WTC11 (cell line): Measurements from ENCODE around the gene VGF. TPM values are rescaled to one million over a fixed set of nuclear protein-coding genes. Genes with fewer than 3 reads are reported as not detected.

Experiments used
- ATAC-seq: fragments of 200-7000 bp; cut with Tn5 transposase; 2 replicates; pipeline ENCODE4 v1.10.0; 2021; ENCODE audit warnings: mild to moderate bottlenecking, moderate library complexity
- CTCF ChIA-PET: fragments of 300-600 bp; sonication (Branson Sonifier 250); formaldehyde crosslinking; loops from one replicate; lab custom pipeline; 2021; ENCODE audit warnings: antibody characterized with exemption; lab: Charles Lee
- POLR2A ChIA-PET: fragments of 350-600 bp; sonication (Branson Sonifier 250); formaldehyde crosslinking; loops from one replicate; lab custom pipeline; 2021; ENCODE audit warnings: antibody characterized with exemption; lab: Charles Lee
- DNase-seq: peaks from one replicate; pipeline ENCODE4 v3.0.0; 2021; ENCODE audit warnings: low spot score
- H3K27ac Mint-ChIP-seq: 2 replicates; pipeline ENCODE4 v1.8.0; 2021; ENCODE audit warnings: mixed read lengths
- H3K27me3 Mint-ChIP-seq: 2 replicates; pipeline ENCODE4 v1.8.0; 2021; ENCODE audit warnings: low read depth, mild to moderate bottlenecking, moderate library complexity, mixed read lengths
- H3K36me3 Mint-ChIP-seq: 2 replicates; pipeline ENCODE4 v1.8.0; 2021; ENCODE audit warnings: mixed read lengths
- H3K4me1 Mint-ChIP-seq: 2 replicates; pipeline ENCODE4 v1.8.0; 2022; ENCODE audit warnings: mixed read lengths
- H3K4me3 Mint-ChIP-seq: 2 replicates; pipeline ENCODE4 v1.8.0; 2021; ENCODE audit warnings: mild to moderate bottlenecking, moderate library complexity, mixed read lengths
- H3K9me3 Mint-ChIP-seq: 2 replicates; pipeline ENCODE4 v1.8.0; 2021; ENCODE audit warnings: mixed read lengths
- ERG ChIP-seq: fragments of 250-450 bp; sonication (Bioruptor Pico); IDR thresholded peaks from 2 replicates; pipeline ENCODE4 v1.8.0; 2021; ENCODE audit warnings: mild to moderate bottlenecking
- FOXK1 ChIP-seq: sonication (generic); formaldehyde crosslinking; IDR thresholded peaks from 2 replicates; pipeline ENCODE4 v1.8.0; 2022; ENCODE audit warnings: mild to moderate bottlenecking, moderate library complexity, missing genetic modification reagents
- FOXP1 ChIP-seq: sonication (generic); formaldehyde crosslinking; IDR thresholded peaks from 2 replicates; pipeline ENCODE4 v1.8.0; 2022; ENCODE audit warnings: missing genetic modification reagents, mild to moderate bottlenecking, moderate library complexity, borderline replicate concordance
- JUN ChIP-seq: sonication (generic); formaldehyde crosslinking; IDR thresholded peaks from 2 replicates; pipeline ENCODE4 v1.8.0; 2023; ENCODE audit warnings: mild to moderate bottlenecking, missing genetic modification reagents
- KAT7 ChIP-seq: sonication (generic); formaldehyde crosslinking; IDR thresholded peaks from 2 replicates; pipeline ENCODE4 v1.8.1; 2023; ENCODE audit warnings: missing genetic modification reagents, mild to moderate bottlenecking, borderline replicate concordance
- MYBL2 ChIP-seq: sonication (generic); formaldehyde crosslinking; IDR thresholded peaks from 2 replicates; pipeline ENCODE4 v1.8.1; 2023; ENCODE audit warnings: mild to moderate bottlenecking, moderate library complexity, missing genetic modification reagents
- NFATC4 ChIP-seq: fragments of 250-450 bp; sonication (Bioruptor Pico); IDR thresholded peaks from 2 replicates; pipeline ENCODE4 v1.9.0; 2021; ENCODE audit warnings: mild to moderate bottlenecking
- OVOL2 ChIP-seq: fragments of 250-450 bp; sonication (Bioruptor Pico); IDR thresholded peaks from 2 replicates; pipeline ENCODE4 v1.9.0; 2021; ENCODE audit warnings: mild to moderate bottlenecking, borderline replicate concordance
- RELA ChIP-seq: sonication (generic); formaldehyde crosslinking; IDR thresholded peaks from 2 replicates; pipeline ENCODE4 v1.8.1; 2022; ENCODE audit warnings: missing genetic modification reagents, mild to moderate bottlenecking, borderline replicate concordance
- SP1 ChIP-seq: sonication (generic); formaldehyde crosslinking; conservative IDR thresholded peaks from 2 replicates; pipeline ENCODE4 v1.8.1; 2022; ENCODE audit warnings: missing genetic modification reagents
- TEAD1 ChIP-seq: sonication (generic); formaldehyde crosslinking; IDR thresholded peaks from 2 replicates; pipeline ENCODE4 v1.8.0; 2022; ENCODE audit warnings: mild to moderate bottlenecking, missing genetic modification reagents
- TEAD4 ChIP-seq: sonication (generic); formaldehyde crosslinking; IDR thresholded peaks from 2 replicates; pipeline ENCODE4 v1.8.0; 2022; ENCODE audit warnings: mild to moderate bottlenecking, missing genetic modification reagents
- TP53 ChIP-seq: sonication (generic); formaldehyde crosslinking; IDR thresholded peaks from 2 replicates; pipeline ENCODE4 v1.8.1; 2023; ENCODE audit warnings: mild to moderate bottlenecking, missing genetic modification reagents
- USF1 ChIP-seq: sonication (generic); formaldehyde crosslinking; IDR thresholded peaks from 2 replicates; pipeline ENCODE4 v1.8.0; 2022; ENCODE audit warnings: mild to moderate bottlenecking, missing genetic modification reagents
- ZBTB21 ChIP-seq: sonication (generic); formaldehyde crosslinking; IDR thresholded peaks from 2 replicates; pipeline ENCODE4 v1.8.1; 2023; ENCODE audit warnings: mild to moderate bottlenecking, missing genetic modification reagents, borderline replicate concordance
- ZNF138 ChIP-seq: sonication (generic); formaldehyde crosslinking; conservative IDR thresholded peaks from 2 replicates; pipeline ENCODE4 v1.8.1; 2022; ENCODE audit warnings: mild to moderate bottlenecking, moderate library complexity, missing genetic modification reagents
- ZNF396 ChIP-seq: fragments of 250-450 bp; sonication (Bioruptor Pico); IDR thresholded peaks from 2 replicates; pipeline ENCODE4 v1.8.0; 2021; ENCODE audit warnings: mild to moderate bottlenecking, moderate library complexity, borderline replicate concordance
- ZNF416 ChIP-seq: fragments of 250-450 bp; sonication (Bioruptor Pico); IDR thresholded peaks from 2 replicates; pipeline ENCODE4 v1.9.0; 2021; ENCODE audit warnings: mild to moderate bottlenecking, inconsistent platforms
- ZNF532 ChIP-seq: fragments of 250-450 bp; sonication (Bioruptor Pico); IDR thresholded peaks from 2 replicates; pipeline ENCODE4 v1.9.0; 2021; ENCODE audit warnings: mild to moderate bottlenecking, borderline replicate concordance
- total RNA-seq: library from RNA; stranded (reverse); gene quantifications from 3 replicates; pipeline ENCODE4 v1.2.3, GENCODE V29; 2021
- TF ChIP-seq, protein P1 (sequence below): sonication (generic); formaldehyde crosslinking; IDR thresholded peaks from 2 replicates; pipeline ENCODE4 v1.8.1; 2022; ENCODE audit warnings: missing genetic modification reagents, borderline replicate concordance
- TF ChIP-seq, protein P2 (sequence below): sonication (generic); formaldehyde crosslinking; IDR thresholded peaks from 2 replicates; pipeline ENCODE4 v1.8.1; 2022; ENCODE audit warnings: mild to moderate bottlenecking, moderate library complexity, missing genetic modification reagents
- TF ChIP-seq, protein P3 (sequence below): sonication (generic); formaldehyde crosslinking; IDR thresholded peaks from 2 replicates; pipeline ENCODE4 v1.8.0; 2023; ENCODE audit warnings: missing genetic modification reagents

Gene VGF
- total RNA-seq, 1 experiment from 2014 or later: 5.2 TPM

GRCh38 chr7:101165958-101166647 lies 734 bp upstream of the VGF start (continued):
- TF ChIP-seq ERG (CRISPR knock-in tag) (no peak), MYBL2 (CRISPR knock-in tag) (no peak), FOXP1 (no peak)
- TF ChIP-seq, protein P1, sequence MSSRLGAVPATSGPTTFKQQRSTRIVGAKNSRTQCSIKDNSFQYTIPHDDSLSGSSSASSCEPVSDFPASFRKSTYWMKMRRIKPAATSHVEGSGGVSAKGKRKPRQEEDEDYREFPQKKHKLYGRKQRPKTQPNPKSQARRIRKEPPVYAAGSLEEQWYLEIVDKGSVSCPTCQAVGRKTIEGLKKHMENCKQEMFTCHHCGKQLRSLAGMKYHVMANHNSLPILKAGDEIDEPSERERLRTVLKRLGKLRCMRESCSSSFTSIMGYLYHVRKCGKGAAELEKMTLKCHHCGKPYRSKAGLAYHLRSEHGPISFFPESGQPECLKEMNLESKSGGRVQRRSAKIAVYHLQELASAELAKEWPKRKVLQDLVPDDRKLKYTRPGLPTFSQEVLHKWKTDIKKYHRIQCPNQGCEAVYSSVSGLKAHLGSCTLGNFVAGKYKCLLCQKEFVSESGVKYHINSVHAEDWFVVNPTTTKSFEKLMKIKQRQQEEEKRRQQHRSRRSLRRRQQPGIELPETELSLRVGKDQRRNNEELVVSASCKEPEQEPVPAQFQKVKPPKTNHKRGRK (CRISPR knock-in tag): 0 out of 2 replicates have a peak, but pooled peaks have one; percentile 10

DNA sequence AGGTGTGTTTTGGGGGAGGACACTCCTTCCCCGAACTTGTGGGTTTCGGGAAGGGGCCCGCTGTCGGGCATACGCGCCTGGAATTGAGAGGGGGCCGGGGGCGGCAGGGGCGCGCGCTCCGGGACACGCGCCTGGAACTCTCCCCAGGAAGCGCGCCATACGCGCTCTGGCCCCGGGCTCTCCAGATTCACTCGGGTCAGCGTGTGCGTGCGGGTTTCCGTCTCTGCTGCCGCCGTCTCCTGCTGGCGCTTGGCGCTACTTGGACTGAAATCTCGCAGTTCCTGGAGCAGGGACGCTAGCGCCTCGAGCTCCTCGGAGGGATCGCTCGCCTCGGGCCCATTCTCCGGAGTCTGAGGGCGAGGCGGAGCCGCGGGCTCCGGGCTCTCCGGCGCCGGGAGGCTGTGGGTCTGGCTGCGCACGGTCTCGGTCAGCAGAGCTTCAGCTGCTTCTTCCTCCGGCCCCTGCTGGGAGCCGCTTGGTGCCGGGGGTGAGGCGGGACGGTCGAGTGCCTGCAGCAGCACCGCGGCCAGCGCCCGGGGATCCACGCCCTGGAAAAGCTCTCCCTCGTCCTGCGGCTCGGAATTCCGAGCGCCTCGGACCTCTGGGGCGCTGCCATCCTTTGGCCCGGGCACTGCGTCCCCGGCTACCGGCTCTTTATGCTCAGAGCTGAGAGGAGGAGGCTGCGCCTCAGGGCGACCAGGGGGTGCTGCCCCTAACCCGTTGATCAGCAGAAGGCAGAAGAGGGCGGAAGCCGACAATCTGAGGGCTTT lies 1.1 kb downstream of the VGF start:
- H3K9me3 Mint-ChIP-seq: no peaks in the 10 kb centered on the region
- CTCF ChIA-PET: interaction anchor here (0.7 to 9.0 kb wide), 10 partner anchors 8 to 119 kb away, joined by 3 to 103 read pairs (median 4); partner anchors contain the start of gene SERPINE1
- H3K4me1 Mint-ChIP-seq: peaks cover 68% of the 10 kb centered on the region
- H3K27me3 Mint-ChIP-seq: peaks cover 57% of the 10 kb centered on the region
- H3K36me3 Mint-ChIP-seq: peaks cover 2% of the 10 kb centered on the region; the same call in 1 of the 2 replicates
- ATAC-seq (peak; percentile 1; the same call in 1 of the 2 replicates), DNase-seq (peak; percentile 79)
- H3K27ac Mint-ChIP-seq: no peak overlapping the region
- H3K4me3 Mint-ChIP-seq: peak overlapping the region; percentile 81
- POLR2A ChIA-PET: interaction anchor here (0.5 to 2.4 kb wide), 3 partner anchors 10 to 51 kb away, joined by 4 to 14 read pairs (median 5); no protein-coding TSS in a partner anchor
- TF ChIP-seq USF1 (CRISPR knock-in tag): peak; percentile 67; the same call in 1 of the 2 replicates
- TF ChIP-seq ZNF532 (CRISPR knock-in tag): no peak
- TF ChIP-seq, protein P2, sequence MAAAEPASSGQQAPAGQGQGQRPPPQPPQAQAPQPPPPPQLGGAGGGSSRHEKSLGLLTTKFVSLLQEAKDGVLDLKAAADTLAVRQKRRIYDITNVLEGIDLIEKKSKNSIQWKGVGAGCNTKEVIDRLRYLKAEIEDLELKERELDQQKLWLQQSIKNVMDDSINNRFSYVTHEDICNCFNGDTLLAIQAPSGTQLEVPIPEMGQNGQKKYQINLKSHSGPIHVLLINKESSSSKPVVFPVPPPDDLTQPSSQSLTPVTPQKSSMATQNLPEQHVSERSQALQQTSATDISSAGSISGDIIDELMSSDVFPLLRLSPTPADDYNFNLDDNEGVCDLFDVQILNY (CRISPR knock-in tag): no peak; the same call in 1 of the 2 replicates
- no peak for TF ChIP-seq SP1
- 0 out of 2 replicates have a peak, but pooled peaks have one; percentile 16 for TF ChIP-seq FOXK1 (CRISPR knock-in tag)
- TF ChIP-seq, protein P3, sequence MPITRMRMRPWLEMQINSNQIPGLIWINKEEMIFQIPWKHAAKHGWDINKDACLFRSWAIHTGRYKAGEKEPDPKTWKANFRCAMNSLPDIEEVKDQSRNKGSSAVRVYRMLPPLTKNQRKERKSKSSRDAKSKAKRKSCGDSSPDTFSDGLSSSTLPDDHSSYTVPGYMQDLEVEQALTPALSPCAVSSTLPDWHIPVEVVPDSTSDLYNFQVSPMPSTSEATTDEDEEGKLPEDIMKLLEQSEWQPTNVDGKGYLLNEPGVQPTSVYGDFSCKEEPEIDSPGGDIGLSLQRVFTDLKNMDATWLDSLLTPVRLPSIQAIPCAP (CRISPR knock-in tag): peak; percentile 64; the same call in 1 of the 2 replicates
- no peak for TF ChIP-seq KAT7 (CRISPR knock-in tag)
- no peak for TF ChIP-seq ZNF416
- TF ChIP-seq NFATC4: no peak
- 0 out of 2 replicates have a peak, but pooled peaks have one; percentile 13 for TF ChIP-seq ZNF138 (CRISPR knock-in tag)
- peak; percentile 85; the same call in 1 of the 2 replicates for TF ChIP-seq TP53 (CRISPR knock-in tag)
- TF ChIP-seq ZNF396: no peak
- peak; percentile 81; the same call in 1 of the 2 replicates for TF ChIP-seq JUN
- peak; percentile 78 for TF ChIP-seq TEAD1
- TF ChIP-seq TEAD4 (CRISPR knock-in tag): 0 out of 2 replicates have a peak, but pooled peaks have one; percentile 35
- 0 out of 2 replicates have a peak, but pooled peaks have one; percentile 37 for TF ChIP-seq ZBTB21 (CRISPR knock-in tag)
- TF ChIP-seq, protein P1 (CRISPR knock-in tag): no peak
- no peak for TF ChIP-seq OVOL2
- TF ChIP-seq RELA (CRISPR knock-in tag): no peak
